Left cardiac atrium (tissue), 4 donors: Measurements from ENCODE around the gene GPC5. TPM values are rescaled to one million over a fixed set of nuclear protein-coding genes. Genes with fewer than 3 reads are reported as not detected.
"Not testable (repeated sequence)": the region's sequence is repeated elsewhere in the genome, so short reads cannot be mapped to it uniquely, and the experiment has no call there.

ENCODE experiments used
- ATAC-seq, 2 donors: fragments of 200-7000 bp; cut with Tn5 transposase; one replicate each; pipeline ENCODE4 v1.9.1; 2020; ENCODE audit warnings: mild to moderate bottlenecking in 2 of 2, moderate library complexity in 2 of 2
- DNase-seq: peaks from one replicate; pipeline ENCODE4 v3.0.0-alpha.2; 2020
- intact Hi-C, 2 donors: fragments of 100-400 bp; cut with DNase I; formaldehyde crosslinking; loops; one replicate each; pipeline versions ENCODE4 v1.14.1 to v1.15.1; 2022 to 2023
- total RNA-seq, 2 donors: library from RNA; stranded (reverse); fragmentation: NEBNext Ultra II Directional; extraction: Animal tissue kit (Norgen Biotek cat#: 25700); gene quantifications; one replicate each; pipeline ENCODE4 v1.2.1, GENCODE V29; 2021
- donor health status: DM: no; HTN: yes; CAD: no.
- donor health status: DM: no; HTN: yes; CAD: no; lungs with severe emphysema.
- donor health status: DM: yes; HTN: yes; CAD: no.
- donor health status: Dilated cardiomyopathy.

GPC5 gene
- total RNA-seq, 2 donors from 2014 or later, result 1.8 to 3.0 TPM

- intact Hi-C loops, result no loop called here
- ATAC-seq, result no peak
Observed at GRCh38 chr13:91878491-91878890, 480.1 kb downstream of the GPC5 start.

GRCh38 chr13:91879360-91879759 lies 480.9 kb downstream of the GPC5 start:
- DNase-seq, result no peak
- intact Hi-C loops, result no loop called here

More at GRCh38 chr13:91878491-91878890, 480.1 kb downstream of the GPC5 start:
- DNase-seq, result no peak

GRCh38 chr13:91882918-91883317 lies 484.5 kb downstream of the GPC5 start:
- DNase-seq (no peak), ATAC-seq (no peak)
- intact Hi-C loops, result no loop called here

More at GRCh38 chr13:91879360-91879759, 480.9 kb downstream of the GPC5 start:
- ATAC-seq, result no peak

DNA sequence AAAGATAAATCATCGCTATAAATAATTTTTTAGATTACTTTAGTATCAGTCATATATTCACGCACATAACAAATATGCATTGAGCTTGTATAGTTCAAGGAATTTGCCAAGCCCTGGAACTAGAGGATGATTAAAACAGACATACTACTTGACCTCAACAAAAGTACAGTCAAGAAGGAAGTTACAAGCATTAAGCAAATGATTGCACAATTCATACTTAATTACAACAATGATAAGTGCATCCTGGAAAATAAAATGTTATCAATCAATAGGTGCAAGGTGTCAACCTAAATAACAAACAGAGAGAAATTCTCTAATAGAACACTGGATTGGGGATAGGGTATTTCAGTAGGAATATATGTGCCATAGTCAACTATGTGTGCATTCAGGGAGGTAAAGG lies 491.2 kb downstream of the GPC5 start:
- intact Hi-C loops, result no loop called here
- ATAC-seq (no peak), DNase-seq (no peak)

GRCh38 chr13:91891141-91891540 lies 492.7 kb downstream of the GPC5 start:
- intact Hi-C loops, result no loop called here
- ATAC-seq (no peak), DNase-seq (no peak)

- intact Hi-C loops, result no loop called here
- DNase-seq (no peak), ATAC-seq (no peak)
Observed at GRCh38 chr13:91893040-91893439, 494.6 kb downstream of the GPC5 start.

GRCh38 chr13:91894316-91894715 lies 495.9 kb downstream of the GPC5 start:
- ATAC-seq (no peak), DNase-seq (no peak)
- intact Hi-C loops, result no loop called here

- DNase-seq (no peak), ATAC-seq (no peak)
- intact Hi-C loops, result no loop called here
Observed at GRCh38 chr13:91896547-91896946, 498.1 kb downstream of the GPC5 start.

GRCh38 chr13:91898986-91899385 lies 500.6 kb downstream of the GPC5 start:
- ATAC-seq, intact Hi-C loops, DNase-seq: not testable (repeated sequence)

GRCh38 chr13:91902291-91902690 lies 503.9 kb downstream of the GPC5 start:
- ATAC-seq (no peak), DNase-seq (no peak)
- intact Hi-C loops, result no loop called here

DNA sequence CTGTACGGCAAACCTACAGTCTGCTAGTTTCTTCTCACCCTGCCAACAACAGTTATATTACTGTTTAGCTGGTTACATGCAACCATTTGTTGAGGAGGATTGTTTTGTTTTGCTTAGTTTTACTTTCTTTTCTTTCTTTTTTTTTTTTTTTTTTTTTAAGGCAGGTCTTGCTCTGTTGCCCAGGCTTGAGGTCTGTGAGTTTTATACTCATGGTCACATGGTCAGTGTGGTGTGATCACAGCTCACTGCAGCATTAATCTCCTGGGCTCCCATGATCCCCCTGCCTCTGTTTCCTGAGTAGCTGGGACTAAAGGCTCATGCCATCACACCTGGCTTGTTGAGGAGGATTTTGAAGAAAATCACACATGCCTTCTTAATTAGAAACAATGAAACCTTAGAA lies 505.6 kb downstream of the GPC5 start:
- intact Hi-C loops, result no loop called here
- ATAC-seq, result no peak
- DNase-seq, result no peak

GRCh38 chr13:91904597-91904996 lies 506.2 kb downstream of the GPC5 start:
- no peak for DNase-seq
- no peak for ATAC-seq
- intact Hi-C loops, result no loop called here

DNA sequence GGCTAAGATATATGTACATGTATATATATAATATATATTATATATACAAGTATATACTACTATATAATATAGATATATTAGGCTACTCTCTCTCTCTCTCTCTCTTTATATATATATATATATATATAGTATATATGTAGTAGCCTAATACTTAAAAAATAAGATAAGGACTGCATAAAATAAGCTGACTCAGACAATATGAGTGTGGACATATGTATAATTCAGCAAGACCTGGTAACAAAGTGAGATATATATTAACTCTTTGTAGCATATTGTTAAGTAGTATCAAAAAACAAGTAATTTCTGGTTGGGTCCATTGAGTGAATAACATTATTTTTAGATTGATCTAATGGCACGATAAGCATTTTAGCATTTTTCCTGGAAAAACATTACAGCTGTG lies 509.0 kb downstream of the GPC5 start:
- intact Hi-C loops, result no loop called here

DNA sequence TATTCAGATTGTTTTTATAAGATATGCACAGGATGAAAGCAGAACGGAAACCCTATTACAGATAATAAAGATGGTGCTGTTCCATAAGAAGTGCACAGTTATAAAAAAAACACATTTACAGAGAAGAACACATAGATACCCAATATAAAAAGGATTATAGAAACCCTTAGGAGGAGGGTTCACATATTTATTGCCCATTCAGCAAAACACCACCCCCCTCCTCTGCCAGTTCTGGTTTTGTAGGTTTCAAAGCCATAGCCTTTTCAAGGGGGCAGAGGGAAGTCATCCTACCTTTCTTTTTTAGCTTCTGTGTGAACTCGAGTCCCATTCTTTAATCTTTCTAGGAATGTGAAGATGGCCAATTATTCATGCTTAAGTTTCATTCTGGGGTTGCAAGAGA lies 511.2 kb downstream of the GPC5 start:
- intact Hi-C loops, result no loop called here
- DNase-seq (no peak), ATAC-seq (no peak)

More for the DNA sequence above, 509.0 kb downstream of the GPC5 start:
- no peak for ATAC-seq
- no peak for DNase-seq

- intact Hi-C loops, result no loop called here
Observed at GRCh38 chr13:91922969-91923592, 524.7 kb downstream of the GPC5 start.

DNA sequence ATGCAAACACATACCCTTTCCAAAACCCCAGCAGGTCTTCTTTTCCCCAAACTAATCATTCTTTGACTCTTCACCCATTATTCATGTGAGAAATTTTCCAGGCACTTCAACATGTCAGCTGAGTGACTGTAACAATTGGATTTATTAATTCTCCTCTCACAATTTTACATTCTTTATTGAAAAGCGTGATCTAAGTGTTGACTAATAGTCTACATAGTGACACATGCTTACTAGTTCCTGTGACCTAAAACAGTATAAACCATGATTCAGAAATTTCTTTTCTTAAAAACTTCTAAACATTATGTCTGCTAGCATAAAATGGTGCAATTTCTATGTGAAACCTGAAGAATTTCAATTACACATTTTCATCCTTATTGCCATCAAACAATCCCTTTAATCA lies 532.3 kb downstream of the GPC5 start:
- intact Hi-C loops, result no loop called here
- ATAC-seq, result no peak

More at GRCh38 chr13:91922969-91923592, 524.7 kb downstream of the GPC5 start:
- DNase-seq, result no peak
- no peak for ATAC-seq

DNA sequence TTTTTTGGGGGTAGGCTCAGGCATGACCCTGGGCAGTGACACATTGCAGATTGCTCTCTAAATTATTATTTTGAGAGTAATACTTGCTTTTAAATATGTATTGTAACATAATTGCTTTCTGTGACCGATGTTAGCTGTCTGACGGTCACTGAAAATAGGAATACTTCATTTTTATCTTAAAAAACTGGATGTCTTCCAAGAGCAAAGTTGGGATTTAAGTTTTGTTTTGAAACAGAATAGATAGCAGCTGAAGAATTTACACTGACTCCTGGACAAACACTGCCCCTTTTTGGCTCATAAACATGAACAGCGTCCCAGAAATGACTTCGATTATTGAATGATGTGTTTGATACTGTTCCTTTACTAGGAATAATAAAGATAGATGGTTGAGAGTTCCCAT lies 535.9 kb downstream of the GPC5 start:
- no peak for ATAC-seq
- DNase-seq, result no peak
- intact Hi-C loops, result no loop called here

More for the DNA sequence above, 532.3 kb downstream of the GPC5 start:
- no peak for DNase-seq

- intact Hi-C loops, result no loop called here
- no peak for ATAC-seq
- DNase-seq, result no peak
Observed at GRCh38 chr13:91946498-91947070, 548.2 kb downstream of the GPC5 start.

DNA sequence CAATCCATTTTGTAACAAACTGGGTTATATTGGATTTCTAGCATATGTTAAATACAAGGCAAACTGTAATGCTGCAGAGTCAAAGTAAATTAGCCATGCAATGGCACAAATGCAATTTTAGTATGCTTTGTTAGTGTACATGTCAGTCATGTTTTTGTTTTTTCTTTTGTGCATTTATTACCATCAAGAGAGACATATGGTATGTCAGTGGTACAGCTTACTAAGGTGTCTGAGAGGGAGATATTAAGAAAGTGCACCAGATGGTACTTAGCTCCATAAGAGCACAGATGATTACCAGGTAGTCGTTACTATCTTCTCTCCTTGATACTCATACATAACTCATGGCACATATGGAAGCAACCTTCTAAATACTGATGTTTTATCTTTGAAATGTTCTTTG lies 550.3 kb downstream of the GPC5 start:
- ATAC-seq (no peak), DNase-seq (no peak)
- intact Hi-C loops, result no loop called here

- DNase-seq (no peak), ATAC-seq (no peak)
- intact Hi-C loops, result no loop called here
Observed at GRCh38 chr13:91950803-91951202, 552.4 kb downstream of the GPC5 start.
